T-helper 1 cell (primary cell): Measurements from ENCODE around the gene NT5DC1.

Experiments
- DNase-seq, 5 donors: peaks; one replicate each; pipeline ENCODE4 v3.0.0-alpha.2; 2012 to 2020

The NT5DC1 gene

DNA sequence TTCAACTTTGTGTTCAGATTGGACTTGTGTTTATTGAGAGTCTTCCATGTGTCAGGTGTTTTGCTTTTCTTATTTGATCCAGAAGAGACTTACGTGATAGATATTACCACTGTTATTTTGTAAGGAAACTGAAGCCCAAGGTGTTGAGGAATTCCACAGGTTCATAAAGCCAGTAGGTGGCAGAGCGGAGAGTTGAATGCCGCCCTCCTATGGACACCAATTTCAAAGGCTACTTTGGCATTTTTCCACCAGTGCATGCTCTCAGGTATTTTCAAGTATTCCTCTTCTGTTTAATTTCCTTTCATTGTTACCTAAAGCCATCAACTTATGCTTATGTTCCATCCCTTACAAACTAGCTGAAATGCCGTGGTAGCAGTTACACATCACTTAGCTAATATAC lies 39.3 kb downstream of the NT5DC1 start:
- no peak for DNase-seq

DNA sequence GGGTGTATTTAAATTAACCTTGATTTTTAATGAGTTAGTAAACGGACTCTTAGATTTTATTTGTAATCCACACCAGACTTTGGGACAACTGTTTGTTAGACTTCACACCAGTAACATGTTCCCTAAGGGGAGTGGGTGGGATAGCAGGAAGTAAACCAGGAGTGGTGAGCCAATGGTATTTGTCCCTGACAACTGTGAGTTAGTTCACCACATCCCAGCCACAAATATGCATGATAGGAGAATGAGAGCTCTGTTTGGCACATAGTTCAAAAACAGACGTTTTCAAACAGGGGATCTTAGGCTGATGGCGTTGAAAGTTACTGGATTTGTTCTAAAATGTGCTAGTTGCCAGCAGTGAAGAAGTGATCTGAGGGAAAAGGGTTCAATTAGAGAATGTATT lies 44.0 kb downstream of the NT5DC1 start:
- no peak for DNase-seq

DNA sequence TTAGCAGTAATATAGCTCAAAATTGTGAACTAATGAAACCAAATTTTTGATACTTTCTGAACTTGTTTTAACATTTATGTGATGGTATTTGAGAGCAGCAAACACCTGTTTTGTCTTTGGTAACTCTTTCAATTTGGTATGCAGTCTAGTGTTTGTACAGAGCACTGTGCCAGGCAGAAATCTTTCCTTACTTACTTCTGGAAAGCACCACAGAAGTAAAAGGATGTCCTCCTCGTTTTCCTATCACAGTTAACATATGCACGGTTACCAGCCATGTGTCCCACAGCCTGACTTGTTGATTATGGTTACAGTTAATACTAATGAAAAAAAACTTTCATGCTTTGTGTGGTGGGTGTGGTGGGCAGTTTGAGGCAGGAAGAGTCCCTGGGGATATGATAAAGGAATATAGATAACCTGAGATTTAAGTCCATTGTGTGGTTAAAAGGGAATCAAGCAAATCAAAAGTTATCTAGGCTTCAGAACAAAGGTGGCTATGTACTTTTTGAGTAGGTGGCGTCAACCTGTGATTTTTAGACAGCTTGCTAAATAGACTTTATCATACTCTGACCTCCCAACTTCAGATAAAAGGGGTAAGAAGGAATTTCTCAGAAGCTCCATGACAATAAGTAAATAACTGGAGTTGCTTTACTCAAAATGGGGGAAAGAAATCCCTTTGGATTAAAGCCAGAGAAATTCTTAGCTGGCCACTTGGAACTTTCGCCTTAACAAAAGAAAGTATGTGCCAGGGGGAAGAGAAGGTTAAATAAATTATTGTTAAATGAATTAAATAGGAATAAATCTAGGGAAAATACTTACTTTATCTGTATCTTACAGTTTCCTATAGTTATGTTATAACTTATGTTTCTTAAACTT lies 45.4 kb downstream of the NT5DC1 start:
- DNase-seq = no peak

DNA sequence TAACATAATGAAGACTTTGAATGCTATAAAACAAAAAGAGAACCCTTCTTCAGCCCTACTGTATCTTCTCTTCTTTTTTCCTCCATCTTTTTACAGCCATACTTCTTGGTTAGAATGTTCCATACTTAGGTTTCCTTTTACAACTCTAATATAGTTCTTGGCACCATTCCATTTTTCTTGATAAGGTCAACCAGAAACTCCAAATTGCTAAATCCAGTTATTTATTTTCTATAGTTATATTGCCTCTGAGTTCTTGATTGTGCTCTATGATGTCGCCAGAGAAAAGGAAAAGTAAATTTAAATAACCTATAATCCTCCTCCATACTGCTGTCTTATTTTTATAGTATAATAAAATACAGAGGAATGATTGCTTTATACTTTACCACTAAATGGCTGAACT lies 52.0 kb downstream of the NT5DC1 start:
- no peak for DNase-seq

DNA sequence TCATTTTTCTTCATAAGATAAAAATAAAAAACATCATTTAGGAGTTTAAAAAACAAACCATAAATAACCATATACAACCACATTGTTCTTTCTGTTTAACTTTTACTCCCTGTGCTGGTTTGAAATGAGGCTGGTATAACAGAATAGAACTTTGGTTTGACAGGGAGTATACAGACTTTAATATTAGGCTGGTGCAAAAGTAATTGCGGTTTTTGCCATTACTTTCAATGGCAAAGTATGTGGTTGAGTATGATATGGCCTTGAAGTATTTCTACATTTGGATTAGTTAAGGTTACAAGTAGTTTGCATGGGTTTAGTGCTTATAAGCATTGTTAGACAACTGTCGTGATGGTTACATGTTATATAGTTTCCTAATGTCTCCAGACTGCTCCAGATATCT lies 54.2 kb downstream of the NT5DC1 start:
- no peak for DNase-seq

DNA sequence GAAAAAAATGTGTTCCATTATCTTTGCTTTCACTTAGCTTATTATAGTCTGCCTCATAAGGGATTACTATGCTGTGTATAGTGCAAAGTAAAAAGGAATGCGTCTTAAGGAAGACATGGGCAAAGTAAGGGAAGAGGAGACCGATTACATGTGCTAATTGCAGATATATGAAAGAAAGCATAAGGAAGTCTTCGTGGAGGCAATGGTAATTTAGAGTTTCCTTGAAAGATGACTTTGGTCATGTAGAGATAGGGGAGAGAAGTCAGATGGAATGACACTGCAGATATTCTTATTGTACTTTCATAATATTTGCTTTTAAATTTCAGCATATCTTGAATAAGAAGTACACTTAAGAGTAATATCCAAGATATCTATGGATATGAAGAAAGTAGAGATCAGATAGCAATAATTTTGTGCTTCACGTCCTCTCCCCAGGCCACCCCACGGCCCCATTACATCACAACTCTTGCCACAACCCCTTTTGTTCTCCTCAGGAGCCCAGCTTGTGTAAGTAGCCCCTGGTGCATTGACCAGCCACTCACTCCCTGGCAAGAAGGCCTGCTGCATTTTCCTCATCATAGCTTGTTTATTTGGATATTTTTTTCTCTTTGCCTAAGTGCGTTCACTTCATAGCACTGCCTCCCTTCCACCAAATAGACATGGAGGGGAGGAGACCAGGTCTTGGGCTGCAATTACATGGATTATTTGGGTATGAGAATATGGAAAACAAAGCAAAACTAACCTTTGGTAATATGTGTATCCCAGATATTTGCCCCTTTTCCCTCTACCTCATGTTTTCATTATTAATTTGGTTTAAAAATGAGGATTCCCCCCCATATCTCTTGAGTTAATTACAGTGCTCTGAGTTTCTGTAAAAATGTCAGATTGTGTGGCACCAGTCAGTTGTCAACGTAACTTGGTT lies 56.0 kb downstream of the NT5DC1 start:
- no peak for DNase-seq

DNA sequence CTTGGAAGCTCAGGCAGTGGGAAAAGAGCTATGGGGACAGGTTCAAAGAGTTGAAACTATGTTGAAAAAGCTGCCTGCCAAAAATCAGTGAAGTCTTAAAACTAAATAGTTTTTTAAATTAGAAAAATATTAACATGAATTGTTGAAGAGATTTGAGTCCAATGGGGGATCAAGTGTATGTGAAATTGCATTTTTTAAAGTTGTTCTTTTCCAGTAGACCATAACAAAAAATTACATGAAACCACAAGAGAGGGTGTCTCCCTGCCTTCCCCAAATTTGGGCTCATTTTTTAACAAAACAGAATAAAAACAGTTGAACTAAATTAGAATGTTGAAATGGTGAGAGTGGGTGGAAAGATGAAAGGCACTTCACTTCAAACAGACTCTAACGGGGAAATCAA lies 56.7 kb downstream of the NT5DC1 start:
- DNase-seq = no peak

DNA sequence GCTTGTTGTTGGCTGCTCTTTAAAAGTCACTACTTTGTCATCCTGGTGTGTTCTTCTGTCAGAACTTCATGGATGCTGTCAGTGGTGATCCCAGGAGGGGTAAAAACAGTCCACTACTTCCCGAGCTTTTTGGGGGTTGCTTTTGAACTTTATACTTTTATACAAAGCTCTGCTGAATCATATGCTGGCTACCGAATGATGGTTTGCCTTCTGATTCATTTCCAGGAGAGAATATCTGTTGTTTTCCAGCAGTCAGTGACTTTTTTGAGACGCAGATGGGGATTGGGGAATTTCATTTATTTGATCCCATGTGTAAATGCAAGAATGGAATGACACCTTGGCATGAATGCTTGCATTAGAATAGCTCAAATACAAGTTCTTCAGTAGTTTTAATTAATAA lies 58.0 kb downstream of the NT5DC1 start:
- no peak for DNase-seq

DNA sequence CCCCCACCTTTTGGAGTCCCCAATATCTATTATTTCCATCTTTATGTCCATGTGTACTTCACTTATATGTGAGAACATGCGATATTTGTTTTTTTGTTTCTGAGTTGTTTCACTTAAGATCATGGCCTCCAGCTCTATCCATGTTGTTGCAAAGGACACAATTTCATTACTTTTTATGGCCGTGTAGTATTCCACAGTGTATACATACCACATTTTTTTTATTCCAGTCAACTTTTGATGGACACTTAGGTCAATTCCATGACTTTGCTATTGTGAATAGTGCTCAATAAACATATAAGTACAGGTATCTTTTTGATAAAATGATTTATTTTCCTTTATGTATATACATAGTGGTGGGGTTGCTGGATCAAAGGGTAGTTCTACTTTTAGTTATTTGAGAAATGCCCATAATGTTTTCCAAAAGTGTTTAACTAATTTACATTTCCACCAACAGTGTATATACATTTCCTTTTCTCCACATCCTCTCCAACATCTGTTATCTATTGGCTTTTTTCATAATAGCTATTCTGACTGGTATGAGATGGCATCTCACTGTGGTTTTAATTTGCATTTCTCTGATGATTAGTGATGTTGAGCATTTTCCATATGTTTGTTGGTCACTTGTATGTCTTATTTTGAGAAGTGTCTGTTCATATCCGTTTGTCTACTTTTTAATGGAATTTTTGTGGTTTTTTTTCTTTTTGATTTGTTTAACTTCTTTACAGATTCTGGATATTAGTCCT lies 59.3 kb downstream of the NT5DC1 start:
- DNase-seq = no peak

DNA sequence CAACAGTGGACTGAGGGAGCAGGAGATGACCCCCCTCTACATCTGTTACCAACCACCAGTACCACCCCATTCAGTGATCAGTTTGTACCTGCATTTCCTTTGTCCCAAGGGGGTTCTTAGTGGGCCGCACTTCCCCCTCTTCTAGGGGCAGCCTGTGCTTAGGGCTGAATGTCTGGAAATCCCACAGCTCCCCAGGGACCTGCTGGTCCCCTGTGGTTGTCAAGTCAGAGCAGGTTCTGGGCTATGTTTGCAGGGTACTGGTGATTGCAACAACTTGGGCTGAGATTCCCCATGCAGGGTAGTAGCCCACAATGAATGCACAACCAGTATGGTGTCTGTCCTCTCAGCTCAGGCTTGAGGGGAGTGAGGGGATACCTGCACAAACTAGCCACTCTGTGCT lies 64.9 kb downstream of the NT5DC1 start:
- no peak for DNase-seq

DNA sequence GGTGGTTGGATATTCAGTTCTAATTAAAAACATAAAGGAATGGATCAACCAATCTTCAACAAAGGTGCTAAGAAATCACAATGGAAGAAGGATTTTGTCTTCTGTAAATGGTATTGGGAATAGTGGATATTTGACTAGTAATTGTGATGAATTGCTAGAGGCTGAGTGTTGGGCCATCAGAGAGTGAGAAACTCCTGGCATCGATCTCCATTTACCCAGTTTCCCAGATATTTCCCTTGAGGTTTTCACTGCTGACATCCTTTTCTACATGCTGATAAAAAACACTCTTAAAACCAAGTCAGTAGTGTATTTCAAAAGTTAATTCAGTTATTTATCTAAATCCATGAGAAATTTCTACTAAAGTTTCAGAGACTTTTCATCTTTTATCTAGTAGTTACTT lies 65.7 kb downstream of the NT5DC1 start:
- DNase-seq = no peak

DNA sequence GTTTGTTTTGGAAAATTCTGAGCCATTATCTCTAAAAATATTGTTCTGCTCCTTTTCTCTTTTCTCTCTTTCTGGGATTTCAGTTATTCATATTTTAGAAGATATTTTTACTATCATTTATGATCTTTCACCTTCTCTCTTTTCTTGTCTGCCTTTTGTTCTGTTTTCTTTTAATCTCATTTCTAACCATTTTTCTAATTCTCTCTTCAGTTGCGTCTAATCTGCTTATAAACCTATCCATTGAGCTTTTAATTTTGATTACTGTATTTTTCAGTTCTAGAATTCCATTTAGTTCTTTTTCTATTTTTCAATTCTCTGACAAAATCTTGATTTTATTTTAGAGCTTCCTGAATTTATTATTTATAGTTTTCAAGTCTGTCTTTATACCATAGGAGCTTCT lies 67.5 kb downstream of the NT5DC1 start:
- DNase-seq = no peak

DNA sequence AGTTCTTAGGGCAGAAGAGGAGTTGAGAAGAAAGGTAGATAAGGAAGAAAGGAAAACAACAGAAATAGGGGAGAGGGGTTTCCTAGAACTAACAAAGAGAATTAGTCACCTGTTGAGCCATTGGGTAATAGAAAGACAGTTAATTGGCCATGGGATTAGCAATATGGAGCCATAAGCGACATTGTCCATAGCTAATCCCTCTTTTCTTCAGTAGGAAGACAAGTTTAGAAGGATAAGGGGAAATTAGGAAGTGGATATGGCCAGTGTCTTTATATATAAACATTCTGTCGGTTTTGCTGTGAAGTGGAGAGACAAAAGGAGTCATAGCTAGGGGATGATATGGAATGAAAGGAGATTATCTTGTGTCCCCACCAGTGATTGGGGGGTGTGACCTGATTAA lies 69.2 kb downstream of the NT5DC1 start:
- DNase-seq = no peak

DNA sequence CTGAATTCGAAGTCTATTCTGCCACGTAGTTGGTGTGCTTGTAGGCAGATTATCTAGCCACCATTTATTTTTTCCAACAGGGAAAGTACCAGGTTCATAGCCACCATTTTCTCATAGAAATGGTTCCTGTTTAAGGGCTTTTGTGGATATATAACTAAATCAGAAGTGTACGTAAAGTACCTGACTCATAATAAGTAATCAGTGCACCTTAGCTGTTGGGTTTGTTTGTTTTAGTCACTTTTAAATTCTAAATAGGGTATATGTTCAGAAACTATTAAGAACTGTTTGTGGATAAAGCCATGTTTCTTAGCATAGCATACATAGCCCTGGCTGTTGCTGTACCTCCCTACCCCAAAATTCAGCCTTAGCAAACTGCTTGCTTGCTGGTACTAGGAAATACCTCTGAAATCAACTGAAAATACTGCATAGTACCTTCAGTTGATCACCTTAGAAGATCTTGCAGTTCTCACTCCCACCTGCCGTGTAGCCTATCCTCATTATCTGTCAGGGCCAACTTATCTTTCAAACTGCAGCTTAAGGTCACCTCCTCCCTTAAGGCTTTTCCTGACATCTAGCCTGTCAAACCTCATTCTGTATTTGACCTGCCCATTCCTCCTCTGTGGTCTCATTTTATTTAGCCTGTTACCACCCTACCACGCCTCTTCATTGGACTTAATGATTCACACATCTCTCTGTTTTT lies 69.9 kb downstream of the NT5DC1 start:
- no peak for DNase-seq

DNA sequence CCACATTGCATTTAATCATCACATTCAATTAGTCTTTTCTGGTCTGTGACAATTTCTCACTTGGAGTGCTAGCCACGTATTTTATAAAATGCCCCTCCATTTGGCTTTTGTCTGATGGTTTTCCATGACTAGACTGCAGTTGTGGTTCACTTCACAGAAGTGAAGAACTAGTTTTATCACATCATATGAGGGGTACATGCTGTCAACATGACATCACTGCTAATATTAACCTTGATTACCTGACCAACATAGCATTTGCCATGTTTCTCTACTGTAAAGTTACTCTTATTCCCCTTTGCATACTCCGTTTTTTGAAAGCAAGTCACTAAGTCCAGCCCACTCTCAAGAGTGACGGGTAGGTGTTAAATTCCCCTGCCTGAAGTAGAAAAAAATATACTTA lies 73.3 kb downstream of the NT5DC1 start:
- no peak for DNase-seq

DNA sequence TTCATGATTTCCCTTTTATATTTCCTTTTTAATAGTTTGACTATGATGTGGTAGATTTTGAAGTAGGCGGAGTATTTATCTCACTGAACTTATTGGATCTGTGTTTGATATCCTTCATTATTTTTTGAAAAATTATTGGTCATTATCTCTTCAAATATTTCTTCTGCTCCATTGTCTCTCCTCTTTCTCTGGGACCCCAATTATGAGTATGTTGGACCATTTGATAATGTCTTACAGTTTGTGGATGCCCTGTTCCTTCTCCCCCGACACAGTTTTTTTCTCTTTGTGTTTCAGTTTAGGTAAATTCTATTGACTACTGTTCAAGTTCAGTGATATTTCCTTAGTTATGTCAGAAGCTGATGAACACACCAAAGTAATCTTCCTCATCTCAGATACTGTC lies 74.7 kb downstream of the NT5DC1 start:
- DNase-seq = no peak

DNA sequence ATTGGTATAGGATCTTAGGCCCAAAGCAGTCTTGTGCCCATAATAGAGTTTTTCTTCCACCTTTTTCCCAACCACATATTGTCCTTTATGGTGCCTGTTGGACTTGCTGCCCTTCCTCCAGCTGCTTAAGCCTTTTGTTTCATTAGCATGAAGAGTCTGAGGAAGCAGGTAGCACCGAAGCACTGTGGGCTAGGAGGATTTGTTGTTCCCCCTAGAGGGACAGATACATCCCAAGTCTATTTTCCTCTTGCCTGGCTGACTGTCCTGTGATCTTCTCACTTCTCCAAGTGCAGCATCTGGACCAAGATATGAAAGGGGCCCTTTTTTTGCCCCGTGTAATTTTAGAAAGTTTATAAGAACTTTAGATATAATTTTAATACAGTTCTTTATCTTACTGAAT lies 75.9 kb downstream of the NT5DC1 start:
- DNase-seq = no peak

DNA sequence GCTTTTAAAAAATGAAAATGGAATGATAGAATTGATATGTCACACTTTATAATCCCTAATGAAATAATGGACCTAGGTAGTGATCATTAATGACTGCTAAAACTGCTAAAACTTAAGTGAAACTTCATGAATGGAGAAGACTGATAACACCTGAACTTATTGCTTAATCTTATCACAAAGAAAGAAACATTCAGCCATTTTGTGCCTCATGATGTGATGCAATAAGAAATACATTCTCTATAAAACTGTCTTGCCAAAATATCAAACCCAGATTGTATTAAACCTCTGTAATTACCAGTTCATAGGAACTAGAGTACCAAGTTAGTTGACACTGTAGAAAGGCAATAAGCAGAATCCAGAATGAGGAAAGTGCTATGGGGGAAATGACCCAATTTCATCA lies 79.7 kb downstream of the NT5DC1 start:
- no peak for DNase-seq

DNA sequence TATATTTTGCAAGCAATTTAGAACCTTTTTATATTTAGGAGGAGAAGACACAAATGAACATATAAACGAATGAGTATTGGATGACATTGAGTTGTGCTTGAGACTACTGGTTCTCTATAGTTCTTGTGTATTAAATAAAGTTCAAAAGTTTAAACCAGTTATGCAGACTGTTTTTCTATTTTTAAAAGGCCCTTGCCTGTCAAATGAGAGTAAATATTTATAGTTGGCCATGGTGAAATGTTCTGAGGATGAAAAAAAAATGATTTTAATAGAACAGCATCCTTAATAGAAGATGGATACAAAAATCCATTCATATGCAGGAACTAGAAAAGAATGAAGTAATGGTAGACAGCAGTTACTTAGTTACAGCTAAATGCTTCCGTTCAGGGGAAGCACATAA lies 88.8 kb downstream of the NT5DC1 start:
- no peak for DNase-seq

DNA sequence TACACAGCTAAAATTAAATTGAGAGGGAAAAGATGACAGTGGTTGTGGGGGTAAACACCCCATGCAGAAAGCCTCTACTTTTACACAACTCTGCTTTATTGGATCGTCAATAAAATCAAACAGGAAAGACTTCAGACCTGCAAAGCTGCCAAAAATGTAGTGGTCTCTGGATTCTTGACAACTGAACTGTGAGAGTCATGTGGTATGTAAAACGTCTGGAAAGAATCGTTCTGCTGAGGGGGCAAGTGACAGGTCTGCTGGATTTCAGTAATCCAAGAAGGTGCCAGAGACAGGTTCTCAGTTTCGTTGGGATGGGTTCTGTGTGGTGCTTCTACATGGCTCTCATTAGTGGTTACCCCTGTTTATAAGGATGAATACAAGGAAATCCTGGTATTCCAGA lies 89.9 kb downstream of the NT5DC1 start:
- no peak for DNase-seq

DNA sequence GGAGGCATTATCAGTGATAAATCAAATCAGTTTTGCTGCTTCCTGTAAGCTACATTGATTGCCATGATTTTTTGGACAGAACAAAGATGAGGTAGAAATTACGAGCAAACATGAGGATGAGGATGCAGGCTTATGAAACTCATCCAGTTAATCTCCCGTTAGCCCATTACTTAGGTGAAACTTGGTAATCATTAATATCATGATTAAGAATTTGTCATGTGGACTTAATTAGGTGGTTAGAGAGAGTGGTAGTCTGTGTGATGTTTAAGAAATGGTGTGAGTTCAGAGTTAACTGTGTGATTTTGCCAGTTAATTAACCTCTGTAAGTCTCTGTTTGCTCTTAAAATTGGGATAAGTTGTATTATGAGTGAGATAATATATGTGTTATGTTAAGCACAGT lies 91.2 kb downstream of the NT5DC1 start:
- no peak for DNase-seq

DNA sequence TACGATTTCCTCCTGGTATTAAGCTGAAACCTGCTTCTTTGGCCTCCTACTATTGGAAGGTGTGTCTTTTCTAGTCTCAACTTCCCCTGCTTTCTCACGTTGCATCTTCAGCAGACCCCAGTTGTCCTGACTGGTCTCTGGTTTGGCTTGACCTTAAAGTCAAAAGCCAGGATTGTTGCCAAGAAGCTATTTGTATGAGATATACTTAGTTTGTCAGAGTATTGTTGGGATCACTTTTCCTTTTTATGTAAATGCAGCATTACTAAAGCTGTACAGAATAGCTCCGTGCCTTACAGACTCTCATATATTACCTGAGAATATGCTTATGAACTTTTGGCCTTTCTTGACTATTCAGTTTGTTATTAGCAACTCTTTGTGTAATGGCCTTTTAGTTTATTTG lies 92.1 kb downstream of the NT5DC1 start:
- DNase-seq = no peak

DNA sequence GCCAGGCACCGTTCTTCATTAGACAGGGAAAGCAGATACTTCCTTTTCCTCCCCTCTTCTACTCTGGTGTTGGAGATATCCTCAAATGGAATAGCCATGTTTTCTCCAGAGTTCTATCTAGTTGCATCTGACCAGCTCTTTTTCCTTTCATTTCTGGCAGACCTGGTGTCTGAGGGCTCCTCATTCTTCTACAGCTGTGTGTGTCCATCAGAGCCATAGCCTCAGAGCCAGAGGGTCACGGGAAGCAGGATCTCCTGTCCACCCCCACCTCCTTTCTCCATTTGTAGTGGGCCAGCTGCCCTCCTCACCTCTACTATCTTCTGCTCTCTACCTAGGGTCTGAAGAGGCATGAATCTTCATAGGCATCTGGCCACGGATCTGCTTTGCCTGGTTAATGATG lies 96.2 kb downstream of the NT5DC1 start:
- no peak for DNase-seq
